ENCODE data around the gene RASL12. TPM values are rescaled to one million over a fixed set of nuclear protein-coding genes. Genes with fewer than 3 reads are reported as not detected.

The RASL12 gene
- total and polyA plus RNA-seq, 2 of the 4 experiments (the other 2 are of a cell fraction): 0.18 to 0.22 TPM

DNA sequence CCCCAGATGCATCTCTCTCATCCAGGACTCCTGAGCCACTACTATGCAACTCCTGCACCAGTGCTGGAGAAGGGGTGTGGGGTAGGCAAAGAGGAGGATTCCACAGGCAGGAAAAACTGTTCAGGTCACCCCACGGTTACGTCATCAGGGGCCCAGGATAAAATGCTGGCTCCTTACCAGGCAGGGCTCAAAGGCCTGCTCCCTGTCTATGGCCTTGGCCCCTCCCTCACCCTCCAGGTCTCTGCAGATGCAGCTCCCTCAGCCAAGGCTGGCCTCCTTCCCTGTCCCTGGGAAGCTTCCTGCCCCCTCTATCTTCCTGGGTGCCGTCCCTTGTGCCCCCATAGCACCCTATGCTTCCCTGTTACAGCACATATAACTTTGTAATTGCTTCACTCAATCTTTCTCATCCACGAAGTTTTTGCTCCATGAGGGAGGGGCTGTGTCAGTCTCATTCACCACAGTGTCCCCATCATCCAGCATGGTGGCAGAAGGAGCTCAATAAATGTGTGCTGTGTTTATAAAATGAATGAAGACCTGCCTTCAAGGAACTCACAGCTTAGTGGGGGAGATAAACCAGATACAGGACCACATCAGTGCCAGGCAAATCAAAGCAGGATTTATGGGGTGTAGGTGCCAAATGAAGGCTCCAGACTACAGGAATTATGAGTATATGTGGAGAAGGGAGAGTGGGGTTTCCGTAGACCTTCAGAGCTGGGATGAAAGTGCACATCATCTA, 27.4 kb upstream of the RASL12 start:
- Histone ChIP-seq H2BK15ac (ENCODE audit: low read depth, low read length) (no peak overlapping the region), H3K4me2 (ENCODE audit: low read depth, low read length) (no peak overlapping the region), H4K5ac (ENCODE audit: low read depth, low read length) (no peak overlapping the region), H3K4me3 (ENCODE audit: insufficient read depth, low read depth, low read length) (no peak overlapping the region), H4K20me1 (ENCODE audit: insufficient read depth, low read length) (no peaks in the 10 kb centered on the region; the same call in 1 of the 2 replicates), H3K27ac (ENCODE audit: insufficient read depth, low read length) (no peak overlapping the region), H4K91ac (ENCODE audit: insufficient read depth, low read depth, low read length) (no peak overlapping the region), H2AK5ac (ENCODE audit: low read depth, low read length) (no peak overlapping the region), H2AFZ (replicated peaks; ENCODE audit: low read length, poor library complexity) (no peak overlapping the region), H3K9me3 (ENCODE audit: control insufficient read depth, insufficient read depth, low read length) (no peaks in the 10 kb centered on the region), H3K79me1 (ENCODE audit: low read depth in 1 of 2, low read length in 2 of 2) (no peaks in the 10 kb centered on the region), H3K4me1 (ENCODE audit: control insufficient read depth, insufficient read depth, low read length) (peaks cover 10% of the 10 kb centered on the region), H3K4ac (ENCODE audit: low read depth, low read length) (no peak overlapping the region), H3K9ac (ENCODE audit: low read depth, low read length) (no peak overlapping the region), H3K36me3 (ENCODE audit: control insufficient read depth, insufficient read depth, low read length) (peaks cover 20% of the 10 kb centered on the region), H3K56ac (ENCODE audit: extremely low read depth, insufficient read depth, low read length) (no peak overlapping the region), H4K8ac (ENCODE audit: low read depth in 2 of 2, low read length in 2 of 2) (no peak overlapping the region), H2AK9ac (replicated peaks; ENCODE audit: low read depth, low read length, poor library complexity) (no peak overlapping the region), H3K14ac (replicated peaks; ENCODE audit: low read depth, low read length) (no peak overlapping the region), H3K18ac (ENCODE audit: low read depth, low read length) (no peak overlapping the region), H3K27me3 (ENCODE audit: control insufficient read depth, insufficient read depth, low read length) (no peaks in the 10 kb centered on the region), H3K23ac (ENCODE audit: low read depth, low read length) (no peak overlapping the region), H2BK5ac (ENCODE audit: low read depth, low read length, poor library complexity, severe bottlenecking) (no peak overlapping the region), H2BK20ac (ENCODE audit: low read depth, low read length) (no peak overlapping the region), H2BK120ac (ENCODE audit: low read depth, low read length) (no peak overlapping the region), H3K9me1 (ENCODE audit: insufficient read depth, low read length) (no peaks in the 10 kb centered on the region)
- POLR2A ChIA-PET (ENCODE audit: unreplicated experiment): no interaction called here
- in situ Hi-C loops (cut with MboI; ENCODE audit: low sequenced_read_pairs): no loop called here
- no peak for DNase-seq
- CTCF ChIA-PET: no interaction called here
- no peak for TF ChIP-seq RAD21 (IDR thresholded peaks at IDR 0.05; ENCODE audit: low read length)
- TF ChIP-seq RCOR1 (IDR thresholded peaks at IDR 0.05; ENCODE audit: insufficient replicate concordance, low read length): no peak
- TF ChIP-seq MAFK (IDR thresholded peaks at IDR 0.05; ENCODE audit: low read depth, low read length): no peak
- no peak for TF ChIP-seq MAZ (IDR thresholded peaks at IDR 0.05; ENCODE audit: borderline replicate concordance, low read depth, low read length)
- no peak for TF ChIP-seq CTCF (conservative IDR thresholded peaks at IDR 0.05; ENCODE audit: low read depth, low read length)
- TF ChIP-seq NFE2L2 (IDR thresholded peaks at IDR 0.05; ENCODE audit: low read depth, low read length): no peak
- TF ChIP-seq MXI1 (IDR thresholded peaks at IDR 0.05; ENCODE audit: borderline replicate concordance, low read depth, low read length): no peak
- TF ChIP-seq SMC3 (IDR thresholded peaks at IDR 0.05; ENCODE audit: low read depth, low read length): no peak
- no peak for TF ChIP-seq FOS (IDR thresholded peaks at IDR 0.05; ENCODE audit: low read depth, low read length)
- no peak for TF ChIP-seq ELK1 (IDR thresholded peaks at IDR 0.05; ENCODE audit: borderline replicate concordance, low read depth, low read length)
- TF ChIP-seq CEBPB (IDR thresholded peaks at IDR 0.05; ENCODE audit: low read depth, low read length): no peak
- TF ChIP-seq POLR2A (IDR thresholded peaks at IDR 0.05; ENCODE audit: low read depth, low read length): no peak
- WGBS, 2 experiments (ENCODE audit: extremely low coverage in 2 of 2, insufficient read length in 1 of 2): no CpG with 5 or more reads among the region's 5 CpGs
- intact Hi-C loops (cut with micrococcal nuclease): no loop called here
- no TSS peak for BruUV-seq (replicated peaks)
- dilution Hi-C loops (cut with HindIII; ENCODE audit: low sequenced_read_pairs, unreplicated experiment): no loop called here
- no peak; the same call in 1 of the 2 replicates for ATAC-seq (ENCODE audit: low read depth)

Measured in IMR-90 (cell line).